ENCODE results near the gene SYT17.

- TF ChIP-seq CTCF (conservative IDR thresholded peaks at IDR 0.05; ENCODE audit: low read depth, low read length) (no peak), EZH2 (IDR thresholded peaks at IDR 0.05; ENCODE audit: low read length, unreplicated experiment) (no peak), EZH2phosphoT487 (IDR thresholded peaks at IDR 0.05; ENCODE audit: borderline replicate concordance, low read length) (no peak)
Measured at GRCh38 chr16:19165101-19165500, 2.9 kb upstream of the SYT17 start.
